Keratinocyte (primary cell): ENCODE data around the gene NTHL1. TPM values are rescaled to one million over a fixed set of nuclear protein-coding genes. Genes with fewer than 3 reads are reported as not detected.
A peak's percentile ranks its signal among the peaks of the same experiment; 100 is the strongest.

ENCODE experiments used
- DNase-seq: peaks from one replicate; pipeline ENCODE4 v3.0.0-alpha.2; 2011; ENCODE audit warnings: low read depth, missing footprints, low spot score
- FAIRE-seq: peaks from 2 replicates; lab custom pipeline; 2011; peaks lifted over from hg19 to GRCh38; lab: Jason Lieb, UNC
- H2AFZ ChIP-seq: 2 replicates; pipeline ENCODE4 v1.6.0; 2012; ENCODE audit warnings: low read length, control low read depth, inconsistent platforms; ENCODE audit not compliant: control insufficient read depth
- H3K27ac ChIP-seq: 2 replicates; pipeline ENCODE4 v1.5.1; 2011; ENCODE audit warnings: low read length; ENCODE audit not compliant: control insufficient read depth, insufficient read depth
- H3K27me3 ChIP-seq: 3 replicates; pipeline ENCODE4 v1.6.0; 2011; ENCODE audit warnings: low read length; ENCODE audit not compliant: control insufficient read depth, insufficient read depth; ENCODE audit errors: extremely low read depth
- H3K36me3 ChIP-seq, 2 experiments: 2 replicates in 1 of 2; 3 replicates in 1 of 2; pipeline ENCODE4 v1.5.1; 2011; ENCODE audit warnings: low read length in 2 of 2, mild to moderate bottlenecking in 1 of 2; ENCODE audit not compliant: control insufficient read depth in 2 of 2, insufficient read depth in 2 of 2; ENCODE audit errors: extremely low read depth in 1 of 2
- H3K4me1 ChIP-seq: 3 replicates; pipeline ENCODE4 v1.5.1; 2011; ENCODE audit warnings: low read length; ENCODE audit not compliant: control insufficient read depth, insufficient read depth; ENCODE audit errors: extremely low read depth
- H3K4me2 ChIP-seq: 3 replicates; pipeline ENCODE4 v1.6.0; 2011; ENCODE audit warnings: low read depth, low read length; ENCODE audit not compliant: control insufficient read depth, insufficient read depth; ENCODE audit errors: extremely low read depth
- H3K4me3 ChIP-seq, 3 experiments: fragments of 200-600 bp in 1 of 3; sonication (generic) in 1 of 3; 2 replicates in 2 of 3; 3 replicates in 1 of 3; pipeline ENCODE4 v1.5.1; 2011 to 2016; ENCODE audit warnings: low read length in 3 of 3, mild to moderate bottlenecking in 3 of 3, control low read depth in 2 of 3, inconsistent platforms in 1 of 3, low read depth in 1 of 3, mixed read lengths in 1 of 3, mixed run types in 1 of 3, moderate library complexity in 1 of 3; ENCODE audit not compliant: control insufficient read depth in 2 of 3, insufficient read depth in 2 of 3; ENCODE audit errors: extremely low read depth in 1 of 3
- H3K79me2 ChIP-seq: 2 replicates; pipeline ENCODE4 v1.6.0; 2012; ENCODE audit warnings: low read length; ENCODE audit not compliant: control insufficient read depth, insufficient read depth
- H3K9ac ChIP-seq: 3 replicates; pipeline ENCODE4 v1.6.0; 2011; ENCODE audit warnings: low read length; ENCODE audit not compliant: control insufficient read depth, insufficient read depth; ENCODE audit errors: extremely low read depth
- H3K9me1 ChIP-seq: 3 replicates; pipeline ENCODE4 v1.6.0; 2011; ENCODE audit warnings: low read length; ENCODE audit not compliant: control insufficient read depth, insufficient read depth; ENCODE audit errors: extremely low read depth
- H3K9me3 ChIP-seq: 2 replicates; pipeline ENCODE4 v1.5.1; 2012; ENCODE audit warnings: low read depth, low read length; ENCODE audit not compliant: control insufficient read depth
- H4K20me1 ChIP-seq: 3 replicates; pipeline ENCODE4 v1.6.0; 2011; ENCODE audit warnings: low read length; ENCODE audit not compliant: control insufficient read depth, insufficient read depth; ENCODE audit errors: extremely low read depth
- EZH2 ChIP-seq: IDR thresholded peaks from one replicate; pipeline ENCODE4 v1.6.1; 2012; ENCODE audit warnings: inconsistent platforms, mild to moderate bottlenecking, low read length, moderate library complexity
- dilution Hi-C: fragments of 300-500 bp; cut with MboI; formaldehyde crosslinking; loops from one replicate; pipeline ENCODE4 v1.7.0; 2020; ENCODE audit warnings: low sequenced_read_pairs; ENCODE audit not compliant: extremely low pct_ligation_motif_present
- polyA plus RNA-seq, 5 experiments: library from polyadenylated mRNA; depleted of rRNA in 3 of 5; stranded (reverse) in 3 of 5; stranded (forward) in 1 of 5; unstranded in 1 of 5; fragments of >200 nt; gene quantifications; 1 replicate in 1 of 5; 2 replicates in 3 of 5; 3 replicates in 1 of 5; pipeline versions ENCODE4 v1.2.1 to v1.2.3, GENCODE V29; 2011 to 2012; ENCODE audit warnings: missing spikeins in 2 of 5, low read depth in 1 of 5, low replicate concordance in 1 of 5
- TF ChIP-seq, protein P1 (sequence below), 3 experiments: IDR thresholded peaks in 1 of 3; conservative IDR thresholded peaks in 1 of 3; optimal IDR thresholded peaks in 1 of 3; 2 replicates in 2 of 3; 3 replicates in 1 of 3; pipeline versions ENCODE3 to v1.5.1; 2011; ENCODE audit warnings: low read length in 3 of 3, mild to moderate bottlenecking in 3 of 3, moderate library complexity in 2 of 3, control low read depth in 1 of 3, inconsistent platforms in 1 of 3; ENCODE audit not compliant: insufficient read depth in 2 of 3; ENCODE audit errors: extremely low read depth in 1 of 3

The NTHL1 gene
- polyA plus RNA-seq, 1 donor (not counting 4 experiments of a cell fraction or from before 2014, with no cell fraction given): 8.5 TPM

DNA sequence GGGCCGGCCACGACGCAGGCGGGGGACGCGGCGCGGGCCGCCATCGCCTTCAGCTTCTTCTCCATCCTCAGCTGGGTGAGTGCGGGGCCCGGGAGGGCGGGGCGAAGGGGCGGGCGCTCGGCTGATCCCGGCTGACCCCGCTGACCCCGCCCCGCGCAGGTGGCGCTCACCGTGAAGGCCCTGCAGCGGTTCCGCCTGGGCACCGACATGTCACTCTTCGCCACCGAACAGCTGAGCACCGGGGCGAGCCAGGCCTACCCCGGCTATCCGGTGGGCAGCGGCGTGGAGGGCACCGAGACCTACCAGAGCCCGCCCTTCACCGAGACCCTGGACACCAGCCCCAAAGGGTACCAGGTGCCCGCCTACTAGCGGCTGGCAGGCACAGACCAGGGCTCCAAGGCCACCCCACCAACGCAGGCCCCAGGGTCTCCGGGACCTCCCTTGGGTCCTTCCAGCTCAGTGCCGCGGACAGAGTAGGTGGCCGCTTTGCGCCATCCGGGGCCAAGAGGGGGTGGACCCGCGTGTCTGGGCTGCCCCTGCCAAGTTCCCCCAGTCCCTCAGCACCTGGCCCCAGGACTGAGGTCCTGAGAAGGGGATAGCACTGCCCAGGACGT lies 54.8 kb downstream of the NTHL1 start:
- FAIRE-seq (no peak), DNase-seq (no peak)
- Histone ChIP-seq H3K4me3 (no peak overlapping the region), H3K9ac (no peak overlapping the region), H2AFZ (no peak overlapping the region), H3K27me3 (peaks cover 30% of the 10 kb centered on the region), H3K4me2 (no peak overlapping the region), H3K4me1 (peaks cover 25% of the 10 kb centered on the region), H3K27ac (no peak overlapping the region), H3K9me1 (no peaks in the 10 kb centered on the region), H3K9me3 (no peaks in the 10 kb centered on the region), H4K20me1 (peaks cover 3% of the 10 kb centered on the region), H3K36me3 (peaks cover 7 to 13% of the 10 kb centered on the region in 2 experiments), H3K79me2 (no peaks in the 10 kb centered on the region)
- dilution Hi-C loops: no loop called here
- TF ChIP-seq, protein P1, sequence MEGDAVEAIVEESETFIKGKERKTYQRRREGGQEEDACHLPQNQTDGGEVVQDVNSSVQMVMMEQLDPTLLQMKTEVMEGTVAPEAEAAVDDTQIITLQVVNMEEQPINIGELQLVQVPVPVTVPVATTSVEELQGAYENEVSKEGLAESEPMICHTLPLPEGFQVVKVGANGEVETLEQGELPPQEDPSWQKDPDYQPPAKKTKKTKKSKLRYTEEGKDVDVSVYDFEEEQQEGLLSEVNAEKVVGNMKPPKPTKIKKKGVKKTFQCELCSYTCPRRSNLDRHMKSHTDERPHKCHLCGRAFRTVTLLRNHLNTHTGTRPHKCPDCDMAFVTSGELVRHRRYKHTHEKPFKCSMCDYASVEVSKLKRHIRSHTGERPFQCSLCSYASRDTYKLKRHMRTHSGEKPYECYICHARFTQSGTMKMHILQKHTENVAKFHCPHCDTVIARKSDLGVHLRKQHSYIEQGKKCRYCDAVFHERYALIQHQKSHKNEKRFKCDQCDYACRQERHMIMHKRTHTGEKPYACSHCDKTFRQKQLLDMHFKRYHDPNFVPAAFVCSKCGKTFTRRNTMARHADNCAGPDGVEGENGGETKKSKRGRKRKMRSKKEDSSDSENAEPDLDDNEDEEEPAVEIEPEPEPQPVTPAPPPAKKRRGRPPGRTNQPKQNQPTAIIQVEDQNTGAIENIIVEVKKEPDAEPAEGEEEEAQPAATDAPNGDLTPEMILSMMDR (optimal IDR thresholded peaks at IDR 0.05 in 1 of 3, IDR thresholded peaks at IDR 0.05 in 1 of 3, conservative IDR thresholded peaks at IDR 0.05 in 1 of 3; ENCODE audit: extremely low read depth in 1 of 3, insufficient read depth in 2 of 3, low read length in 3 of 3): no peak
- TF ChIP-seq EZH2: no peak

- Histone ChIP-seq H3K36me3 (peaks cover 4 to 10% of the 10 kb centered on the region in 2 experiments), H3K9me1 (no peaks in the 10 kb centered on the region), H3K27me3 (peaks cover 30% of the 10 kb centered on the region), H3K4me1 (peaks cover 25% of the 10 kb centered on the region), H3K9ac (peak overlapping the region; percentile 37), H2AFZ (peak overlapping the region; percentile 88), H3K4me2 (peak overlapping the region; percentile 70), H3K4me3 (peak overlapping the region in 2 of 3 experiments; percentile 23 to 43), H3K27ac (no peak overlapping the region), H4K20me1 (peaks cover 3% of the 10 kb centered on the region), H3K9me3 (no peaks in the 10 kb centered on the region), H3K79me2 (no peaks in the 10 kb centered on the region)
- FAIRE-seq: no peak
- dilution Hi-C loops: no loop called here
- no peak for DNase-seq
- no peak for TF ChIP-seq EZH2
- TF ChIP-seq, protein P1 (optimal IDR thresholded peaks at IDR 0.05 in 1 of 3, IDR thresholded peaks at IDR 0.05 in 1 of 3, conservative IDR thresholded peaks at IDR 0.05 in 1 of 3; ENCODE audit: extremely low read depth in 1 of 3, insufficient read depth in 2 of 3, low read length in 3 of 3): peak in 1 of 3 experiments; percentile 5
Observed at GRCh38 chr16:1991948-1992703, 55.5 kb downstream of the NTHL1 start.
